Retinal pigment epithelial cell (primary cell): Measurements from ENCODE around the gene PPFIBP1.
"Not testable (repeated sequence)": the region's sequence is repeated elsewhere in the genome, so short reads cannot be mapped to it uniquely, and the experiment has no call there.

Experiments used
- DNase-seq: peaks from one replicate; pipeline ENCODE4 v3.0.0-alpha.2; 2010; ENCODE audit warnings: low read depth
- H3K4me3 ChIP-seq: 2 replicates; pipeline ENCODE4 v1.5.1; 2011; ENCODE audit warnings: mild to moderate bottlenecking, low read length, control low read depth, moderate library complexity
- CTCF ChIP-seq: conservative IDR thresholded peaks from 2 replicates; pipeline ENCODE4 v1.5.1; 2011; ENCODE audit warnings: low read depth, low read length, control low read depth, inconsistent platforms

The PPFIBP1 gene

DNA sequence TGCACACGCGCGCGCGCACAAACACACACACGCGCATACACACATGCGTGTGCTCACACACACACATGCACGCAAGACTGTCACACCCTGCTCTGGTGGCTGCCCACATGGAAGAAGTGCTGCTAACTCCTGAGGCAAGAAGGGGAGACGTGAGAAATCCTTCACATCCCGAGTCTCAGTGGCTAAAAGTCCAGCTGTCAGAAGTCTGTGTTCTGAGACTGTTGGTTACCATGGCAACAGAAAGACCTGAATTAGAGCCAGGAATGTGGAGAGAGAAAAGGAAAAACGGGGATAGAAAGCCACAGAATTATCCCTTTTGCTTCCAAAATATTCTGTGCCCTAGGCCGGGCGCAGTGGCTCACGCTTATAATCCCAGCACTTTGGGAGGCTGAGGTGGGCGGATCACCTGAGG, 71.2 kb downstream of the PPFIBP1 start:
- DNase-seq: peak; percentile 69
- no peak for TF ChIP-seq CTCF
- H3K4me3 ChIP-seq: no peak overlapping the region

DNA sequence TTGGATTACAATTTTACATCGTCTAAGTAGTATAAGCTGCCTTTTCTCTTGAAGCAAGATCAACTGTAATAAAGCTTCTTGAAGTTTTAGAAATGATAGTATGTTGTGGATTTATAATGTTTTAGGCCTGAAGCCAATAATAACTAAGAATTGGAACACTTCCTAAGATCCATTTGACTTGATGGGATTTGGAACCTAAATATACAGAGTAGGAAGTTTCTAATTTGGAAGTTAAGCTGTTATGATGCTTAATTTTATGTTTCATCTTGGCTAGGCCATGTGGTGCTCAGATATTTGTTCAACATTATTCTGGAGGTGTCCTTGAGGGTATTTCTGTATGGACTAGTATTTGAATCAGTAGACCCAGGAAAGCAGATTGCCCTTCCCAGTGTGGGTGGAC, 74.9 kb downstream of the PPFIBP1 start:
- H3K4me3 ChIP-seq, DNase-seq: not testable (repeated sequence)

DNA sequence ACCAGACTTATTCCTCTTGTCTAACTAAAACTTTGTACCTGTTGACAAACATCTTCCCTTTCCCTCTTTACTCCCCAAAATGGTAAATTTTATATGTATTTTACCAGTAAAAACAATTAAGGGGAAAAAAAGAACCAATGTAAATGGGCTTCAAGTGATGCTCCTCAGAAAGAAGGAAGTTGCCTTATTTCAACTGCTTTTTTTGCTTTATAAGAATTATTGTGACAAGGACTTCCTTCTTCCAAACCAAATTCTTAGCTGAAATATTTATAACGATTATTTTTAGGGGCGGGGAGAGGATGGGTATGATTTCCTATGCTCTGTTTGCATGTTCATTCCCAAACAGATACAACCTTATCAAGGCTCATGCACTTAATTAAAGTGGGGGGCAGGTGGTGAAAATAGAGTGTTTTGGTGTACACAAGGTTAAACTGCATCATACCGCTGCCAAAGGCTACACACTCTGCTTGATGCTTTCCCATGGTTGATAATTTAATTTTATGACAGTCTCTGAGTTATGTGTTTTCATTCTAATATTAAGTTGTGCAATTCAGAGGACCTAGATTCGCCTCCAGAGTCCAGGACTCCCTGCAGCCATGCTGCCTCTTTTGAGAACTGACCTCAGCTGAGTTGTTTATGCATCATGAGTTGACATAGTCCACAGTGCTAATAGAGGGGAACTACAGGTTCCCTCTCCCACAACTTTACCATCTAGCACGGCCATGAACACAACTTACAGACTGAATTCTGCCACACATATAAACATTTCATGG, 77.2 kb downstream of the PPFIBP1 start:
- not testable (repeated sequence) for DNase-seq, H3K4me3 ChIP-seq

GRCh38 chr12:27602516-27602915, 78.5 kb downstream of the PPFIBP1 start:
- no peak overlapping the region for H3K4me3 ChIP-seq
- no peak for TF ChIP-seq CTCF
- DNase-seq: no peak

DNA sequence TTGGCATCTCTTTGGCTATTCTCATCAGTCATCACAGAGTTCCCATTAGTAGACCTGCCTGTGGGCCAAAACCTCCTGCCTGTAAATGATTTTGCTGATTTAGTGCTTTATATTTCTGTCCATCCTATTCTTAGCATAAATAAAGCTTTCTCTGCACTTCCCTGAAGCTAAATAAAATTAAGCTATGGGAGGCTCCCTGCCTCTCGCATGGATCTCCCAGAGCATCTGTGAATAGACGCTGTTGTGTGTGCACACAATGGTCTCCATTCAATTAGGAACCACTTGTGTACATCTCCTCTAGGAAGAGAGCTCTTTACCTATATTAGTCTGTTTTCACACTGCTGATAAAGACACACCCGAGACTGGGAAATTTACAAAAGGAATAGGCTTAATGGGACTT, 80.4 kb downstream of the PPFIBP1 start:
- no peak for DNase-seq
- TF ChIP-seq CTCF: no peak
- no peak overlapping the region for H3K4me3 ChIP-seq

DNA sequence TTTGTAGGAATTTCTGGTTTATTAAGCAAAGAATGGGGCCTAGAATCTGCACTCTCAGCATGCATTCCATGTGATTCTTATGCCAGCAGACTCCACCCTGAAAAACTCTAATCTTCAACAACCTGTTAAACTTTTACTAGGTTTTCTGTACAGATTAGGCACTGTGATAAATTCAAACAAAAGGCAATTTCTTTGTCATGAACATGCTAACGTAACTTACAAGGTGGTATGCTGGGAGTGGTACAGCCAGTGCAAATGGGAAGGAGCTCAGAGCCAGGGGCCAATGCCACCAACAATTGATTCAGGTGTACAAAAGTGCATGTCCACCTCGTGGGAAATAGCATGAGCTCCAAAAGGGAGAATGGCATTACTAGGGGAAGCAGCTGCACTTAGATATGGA, 83.0 kb downstream of the PPFIBP1 start:
- TF ChIP-seq CTCF: no peak
- H3K4me3 ChIP-seq: no peak overlapping the region
- no peak for DNase-seq

DNA sequence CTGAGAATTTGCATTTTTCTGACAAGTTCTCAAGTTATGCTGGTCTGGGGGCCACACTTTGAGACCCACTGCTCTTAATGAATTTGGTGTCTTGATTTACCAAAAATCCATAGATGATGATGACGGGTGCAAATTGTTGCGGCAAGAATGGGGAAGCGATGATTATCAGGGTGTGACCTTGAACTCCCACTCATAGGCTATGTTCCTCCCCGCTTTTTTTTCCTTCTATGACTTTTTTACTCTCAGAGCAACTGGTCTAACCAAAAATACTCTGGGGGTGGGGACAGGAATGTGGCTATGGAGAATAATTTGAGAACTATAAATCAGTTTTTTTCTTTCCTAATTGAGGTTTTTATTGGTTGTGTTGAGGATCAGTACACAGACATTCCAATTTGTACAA, 83.6 kb downstream of the PPFIBP1 start:
- no peak for TF ChIP-seq CTCF
- no peak for DNase-seq

DNA sequence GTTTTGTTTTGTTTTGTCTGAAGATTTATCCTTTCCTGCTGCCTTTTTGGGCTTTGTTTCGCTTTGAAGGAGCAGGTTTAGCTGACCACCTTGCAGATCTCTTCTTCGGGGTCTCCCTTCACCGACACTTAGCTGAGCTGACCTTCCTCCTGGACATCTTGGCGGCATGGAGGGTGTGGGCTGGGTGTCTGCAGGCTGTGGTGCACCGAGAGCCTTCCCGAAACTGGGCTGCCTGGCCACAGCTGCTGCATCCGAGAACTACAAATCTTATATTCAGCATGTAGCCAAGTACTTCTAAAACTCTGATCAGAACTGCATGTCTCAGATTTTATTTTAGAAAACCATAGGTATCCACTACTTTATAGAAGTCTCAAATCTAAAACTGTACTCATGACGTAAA, 84.9 kb downstream of the PPFIBP1 start:
- TF ChIP-seq CTCF: no peak
- H3K4me3 ChIP-seq: no peak overlapping the region
- DNase-seq: no peak

More for the DNA sequence above, 83.6 kb downstream of the PPFIBP1 start:
- no peak overlapping the region for H3K4me3 ChIP-seq
